Subcutaneous preadipocyte (primary cell): ENCODE measurements around the gene HTT-AS. TPM values are rescaled to one million over a fixed set of nuclear protein-coding genes. Genes with fewer than 3 reads are reported as not detected.
A peak's percentile ranks its signal among the peaks of the same experiment; 100 is the strongest.

ENCODE experiments used
- small RNA-seq: library from RNA; depleted of rRNA; stranded (forward); fragments of <200 nt; gene quantifications from one replicate; pipeline ENCODE3, GENCODE V24; 2012
- total RNA-seq: library from RNA; depleted of rRNA; stranded (reverse); fragments of >200 nt; gene quantifications from 2 replicates; pipeline ENCODE4 v1.2.3, GENCODE V29; 2012

The HTT-AS gene
- not detected in 2 replicates for total RNA-seq

GRCh38 chr4:3074078-3074845 is at the start of gene HTT-AS, which contains the start of gene HTT:
HTT-AS (minus strand) TSS chr4:3074538.
HTT (plus strand) TSS chr4:3074681; CDS start chr4:3074826, 145 bp downstream.

Small RNA genes within 50 kb of the gene (small RNA-seq; reads per million reads assigned to genes)
- not detected for gene RF02134
- not detected for gene RF02135
- 0.27 reads per million, percentile 5 among the genes with 10 or more reads in this experiment for gene RNU6-204P

Other genes starting within 250 kb of the HTT-AS start
- 151 and 169 TPM in 2 replicates for gene ADD1, start 230.7 kb downstream of the HTT-AS start, total RNA-seq
- gene NOP14, start 111.1 kb downstream of the HTT-AS start, total RNA-seq = 36.0 and 37.9 TPM in 2 replicates
- gene GRK4, start 111.0 kb downstream of the HTT-AS start, total RNA-seq = 4.4 and 5.7 TPM in 2 replicates
- gene HTT, start 143 bp upstream of the HTT-AS start, total RNA-seq = 62.5 and 66.3 TPM in 2 replicates
- gene MSANTD1, start 174.6 kb upstream of the HTT-AS start, total RNA-seq = 0.37 and 0.39 TPM in 2 replicates
- 13.5 and 14.0 TPM in 2 replicates for gene RGS12, start 218.5 kb upstream of the HTT-AS start, total RNA-seq